GM19043 (cell line): ENCODE measurements around the gene GPR162.

Experiments used
- ATAC-seq: cut with Tn5 transposase; IDR thresholded peaks from one replicate; pipeline ENCODE4 v1.9.1; 2021; ENCODE audit warnings: low read depth; ENCODE audit not compliant: unreplicated experiment

Gene GPR162, protein sequence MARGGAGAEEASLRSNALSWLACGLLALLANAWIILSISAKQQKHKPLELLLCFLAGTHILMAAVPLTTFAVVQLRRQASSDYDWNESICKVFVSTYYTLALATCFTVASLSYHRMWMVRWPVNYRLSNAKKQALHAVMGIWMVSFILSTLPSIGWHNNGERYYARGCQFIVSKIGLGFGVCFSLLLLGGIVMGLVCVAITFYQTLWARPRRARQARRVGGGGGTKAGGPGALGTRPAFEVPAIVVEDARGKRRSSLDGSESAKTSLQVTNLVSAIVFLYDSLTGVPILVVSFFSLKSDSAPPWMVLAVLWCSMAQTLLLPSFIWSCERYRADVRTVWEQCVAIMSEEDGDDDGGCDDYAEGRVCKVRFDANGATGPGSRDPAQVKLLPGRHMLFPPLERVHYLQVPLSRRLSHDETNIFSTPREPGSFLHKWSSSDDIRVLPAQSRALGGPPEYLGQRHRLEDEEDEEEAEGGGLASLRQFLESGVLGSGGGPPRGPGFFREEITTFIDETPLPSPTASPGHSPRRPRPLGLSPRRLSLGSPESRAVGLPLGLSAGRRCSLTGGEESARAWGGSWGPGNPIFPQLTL

GRCh38 chr12:6821591-6822425 is at the start of gene GPR162:
Gene GPR162, plus strand, starts transcription at chr12:6821821. Its CDS starts 2,078 bp downstream, at chr12:6823899.
- no peak for ATAC-seq

DNA sequence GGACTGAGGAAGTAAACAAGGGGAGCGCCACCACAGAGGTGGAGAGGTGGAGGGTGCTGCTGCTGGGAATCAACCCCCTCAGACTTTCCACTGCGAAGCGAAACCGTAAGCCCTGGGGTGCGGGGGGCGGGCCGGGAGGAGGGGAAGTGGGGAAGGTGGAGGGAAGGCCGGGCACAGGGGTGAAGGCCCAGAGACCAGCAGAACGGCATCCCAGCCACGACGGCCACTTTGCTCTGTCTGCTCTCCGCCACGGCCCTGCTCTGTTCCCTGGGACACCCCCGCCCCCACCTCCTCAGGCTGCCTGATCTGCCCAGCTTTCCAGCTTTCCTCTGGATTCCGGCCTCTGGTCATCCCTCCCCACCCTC is 49.3 kb upstream of the GPR162 start, which contains the start of gene LAG3:
TSS of gene LAG3 (plus strand) at position 190 of the 365 bp plus-strand sequence. CDS start 333 bp downstream, outside the sequence.
- no peak for ATAC-seq

GRCh38 chr12:6772726-6773589 is 48.7 kb upstream of the GPR162 start:
- no peak for ATAC-seq

DNA sequence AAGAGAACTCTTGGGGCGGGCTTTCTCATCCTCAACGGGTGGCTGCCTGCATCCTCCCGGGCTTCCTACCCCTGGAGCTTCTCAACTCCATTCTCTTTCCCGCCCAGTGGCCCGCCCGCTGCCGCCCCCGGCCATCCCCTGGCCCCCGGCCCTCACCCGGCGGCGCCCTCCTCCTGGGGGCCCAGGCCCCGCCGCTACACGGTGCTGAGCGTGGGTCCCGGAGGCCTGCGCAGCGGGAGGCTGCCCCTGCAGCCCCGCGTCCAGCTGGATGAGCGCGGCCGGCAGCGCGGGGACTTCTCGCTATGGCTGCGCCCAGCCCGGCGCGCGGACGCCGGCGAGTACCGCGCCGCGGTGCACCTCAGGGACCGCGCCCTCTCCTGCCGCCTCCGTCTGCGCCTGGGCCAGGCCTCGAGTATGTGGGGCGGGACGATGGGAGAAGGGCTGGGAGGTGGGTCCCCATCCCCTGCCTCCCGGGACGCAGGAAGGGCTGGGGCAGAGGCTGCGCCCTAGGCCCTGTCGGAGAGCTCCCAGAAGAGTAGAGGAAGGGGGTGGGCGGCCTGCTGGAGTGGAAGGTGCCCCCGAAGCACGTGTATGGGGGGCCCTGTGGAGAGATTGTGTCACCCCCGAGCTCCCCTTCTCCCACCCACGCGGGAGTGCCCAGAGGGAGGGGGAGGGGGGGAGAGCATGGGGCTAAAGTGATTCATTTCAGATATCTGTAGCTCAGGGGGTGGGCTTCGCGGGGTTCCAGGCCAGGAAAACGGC is 47.9 kb upstream of the GPR162 start:
- no peak for ATAC-seq

DNA sequence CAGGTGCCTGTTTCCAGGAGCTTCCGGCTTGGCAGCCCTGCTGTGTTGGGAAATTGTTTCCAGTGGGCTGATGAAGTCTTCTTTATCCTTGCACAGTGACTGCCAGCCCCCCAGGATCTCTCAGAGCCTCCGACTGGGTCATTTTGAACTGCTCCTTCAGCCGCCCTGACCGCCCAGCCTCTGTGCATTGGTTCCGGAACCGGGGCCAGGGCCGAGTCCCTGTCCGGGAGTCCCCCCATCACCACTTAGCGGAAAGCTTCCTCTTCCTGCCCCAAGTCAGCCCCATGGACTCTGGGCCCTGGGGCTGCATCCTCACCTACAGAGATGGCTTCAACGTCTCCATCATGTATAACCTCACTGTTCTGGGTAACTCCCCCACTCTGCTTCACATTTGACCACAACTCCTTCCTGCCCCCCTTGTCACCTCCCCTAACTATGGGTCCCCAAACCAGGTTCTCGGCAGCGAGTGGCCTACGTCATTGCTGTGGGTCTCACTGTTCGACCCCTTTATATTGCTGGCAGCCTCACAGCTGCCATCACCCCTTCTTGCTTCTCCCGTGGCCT is 47.0 kb upstream of the GPR162 start:
- no peak for ATAC-seq

GRCh38 chr12:6775185-6776174 is 46.1 kb upstream of the GPR162 start:
- no peak for ATAC-seq

DNA sequence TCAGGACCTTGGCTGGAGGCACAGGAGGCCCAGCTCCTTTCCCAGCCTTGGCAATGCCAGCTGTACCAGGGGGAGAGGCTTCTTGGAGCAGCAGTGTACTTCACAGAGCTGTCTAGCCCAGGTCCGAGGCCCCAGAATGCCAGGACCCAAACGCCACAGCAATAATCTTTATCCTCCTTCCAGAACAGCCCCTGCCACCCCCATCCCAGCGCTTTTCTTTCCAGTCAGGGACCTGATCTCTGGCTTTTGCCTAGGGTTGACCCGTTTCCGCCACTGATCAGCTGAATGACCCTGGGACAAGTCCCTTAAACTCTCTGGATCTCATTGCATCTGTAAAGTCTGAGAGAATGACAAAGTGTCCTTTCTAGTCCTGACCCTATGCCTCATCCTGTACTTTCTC is 44.2 kb upstream of the GPR162 start:
- ATAC-seq: no peak

DNA sequence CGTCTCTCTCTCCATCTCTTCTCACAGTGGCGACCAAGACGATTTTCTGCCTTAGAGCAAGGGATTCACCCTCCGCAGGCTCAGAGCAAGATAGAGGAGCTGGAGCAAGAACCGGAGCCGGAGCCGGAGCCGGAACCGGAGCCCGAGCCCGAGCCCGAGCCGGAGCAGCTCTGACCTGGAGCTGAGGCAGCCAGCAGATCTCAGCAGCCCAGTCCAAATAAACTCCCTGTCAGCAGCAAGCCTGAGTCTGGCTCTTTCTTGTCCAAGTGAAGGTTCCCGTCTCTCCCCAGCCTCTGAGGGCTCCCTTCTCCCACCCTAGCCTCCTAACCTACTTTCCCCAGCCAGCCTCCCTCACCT is 43.4 kb upstream of the GPR162 start:
- ATAC-seq: no peak

DNA sequence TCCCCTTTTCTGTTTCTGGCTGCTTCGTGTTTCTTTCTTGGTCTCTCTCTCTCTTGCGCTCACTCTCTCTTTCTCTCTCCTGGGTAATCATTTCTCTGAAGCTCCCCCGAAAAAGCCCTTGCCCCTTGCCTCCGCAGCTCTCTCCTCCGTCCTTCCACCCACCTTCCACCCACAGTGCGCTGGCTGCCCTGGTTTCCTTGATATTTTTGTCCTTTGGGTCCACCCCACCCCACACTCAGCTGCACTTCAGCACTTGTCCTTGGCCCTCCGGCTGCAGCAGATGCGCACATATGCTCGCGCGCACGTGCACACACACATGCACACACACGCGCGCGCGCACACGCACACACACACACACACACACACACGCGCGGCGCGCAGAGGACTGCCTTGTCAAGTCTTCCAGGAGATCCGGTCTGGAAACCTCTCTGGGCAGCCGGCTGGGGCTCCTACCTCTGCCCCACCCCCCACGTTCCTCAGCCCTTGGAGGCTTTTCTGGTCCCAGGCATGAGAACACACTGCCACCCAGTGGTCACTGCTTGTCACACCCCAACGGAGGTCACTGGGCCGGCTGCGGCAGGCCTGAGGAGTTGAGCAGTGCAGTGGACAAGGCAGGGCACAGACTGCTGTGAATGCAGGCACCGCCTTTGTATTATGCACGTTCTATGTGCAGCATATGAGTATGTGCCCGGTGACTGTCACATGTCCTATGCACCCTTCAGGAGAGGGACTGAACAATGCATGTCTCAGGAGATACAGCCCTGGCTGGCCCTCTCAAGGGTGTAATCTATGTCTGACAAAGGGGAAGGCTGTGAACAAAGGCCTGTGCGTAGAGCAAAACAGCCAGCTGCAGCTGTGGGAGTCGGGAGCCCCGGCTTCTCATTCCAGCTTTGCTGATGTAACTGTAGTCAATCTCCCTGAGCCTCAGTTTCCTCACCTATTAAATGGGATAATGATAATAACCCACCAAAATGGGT is 42.8 kb upstream of the GPR162 start:
- ATAC-seq: peak; percentile 89

DNA sequence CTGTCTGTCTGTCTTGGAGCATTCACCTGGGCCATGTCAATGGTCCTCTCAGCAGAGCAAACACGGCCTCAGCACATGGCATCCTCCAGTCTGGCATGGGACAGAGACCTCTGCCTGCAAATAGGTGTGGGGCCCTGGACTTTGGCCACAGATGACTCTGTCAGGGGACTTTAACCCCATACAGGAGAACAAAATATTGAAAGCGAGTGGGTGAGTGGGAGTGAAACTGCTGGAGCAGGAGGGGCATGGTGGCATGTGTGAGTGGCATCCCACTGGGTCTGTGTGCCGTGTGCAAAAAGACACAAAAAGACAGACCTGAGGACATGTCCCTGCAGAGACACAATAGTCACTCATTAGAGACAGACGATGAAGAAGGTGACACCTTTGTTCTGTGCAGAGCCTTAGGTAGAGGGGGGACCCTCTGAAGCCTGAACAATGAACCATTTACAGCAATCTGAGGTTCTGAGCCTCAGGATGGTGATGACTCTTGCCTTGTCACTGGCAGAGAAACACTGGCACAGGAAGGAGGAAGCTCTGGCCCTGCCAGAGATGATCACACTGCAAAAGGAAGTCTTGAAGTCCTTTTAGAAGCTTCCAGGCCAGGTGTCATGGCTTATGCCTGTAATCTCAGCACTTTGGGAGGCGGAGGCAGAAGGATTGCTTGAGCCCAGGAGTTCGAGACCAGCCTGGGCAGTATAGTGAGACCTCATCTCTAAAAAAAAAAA is 41.8 kb upstream of the GPR162 start:
- no peak for ATAC-seq

GRCh38 chr12:6780573-6780972 is 41.0 kb upstream of the GPR162 start:
- ATAC-seq: no peak

DNA sequence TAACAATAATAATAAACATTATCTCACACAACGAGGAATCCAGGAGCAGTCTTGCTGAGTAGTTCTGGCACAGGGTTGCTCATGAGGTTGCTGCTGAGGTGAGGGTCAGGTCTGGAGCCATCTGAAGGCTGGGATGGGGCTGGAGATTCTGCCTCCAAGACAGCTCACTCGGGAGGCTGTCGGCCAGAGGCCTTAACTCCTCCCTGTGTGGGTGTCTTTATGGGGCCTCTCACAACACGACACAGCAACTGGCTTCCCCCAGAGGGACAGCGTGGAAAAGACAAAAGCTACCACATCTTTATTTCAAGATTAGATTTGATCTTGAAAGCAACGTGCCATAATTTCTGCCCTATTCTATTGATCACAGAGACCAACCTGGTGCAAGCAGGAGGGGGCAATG is 39.5 kb upstream of the GPR162 start:
- ATAC-seq: no peak

GRCh38 chr12:6782850-6783566 is 38.6 kb upstream of the GPR162 start:
- no peak for ATAC-seq

DNA sequence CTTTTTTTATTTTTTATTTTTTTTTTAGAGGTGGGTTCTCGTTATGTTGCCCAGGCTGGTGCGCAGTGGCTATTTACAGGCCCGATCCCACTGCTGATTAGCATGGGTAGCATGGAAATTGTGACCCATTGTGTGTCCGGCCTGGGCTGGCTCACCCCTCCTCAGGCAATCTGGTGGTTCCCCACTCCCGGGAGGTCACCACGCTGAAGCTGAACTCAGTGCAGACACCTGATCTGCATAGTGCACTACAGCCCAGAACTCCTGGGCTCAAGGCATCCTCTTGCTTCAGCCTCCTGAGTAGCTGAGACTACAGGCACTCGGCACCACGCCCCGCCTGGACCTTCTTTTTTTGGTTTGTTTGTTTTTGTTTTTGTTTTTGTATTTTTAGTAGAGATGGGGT is 37.8 kb upstream of the GPR162 start:
- no peak for ATAC-seq

DNA sequence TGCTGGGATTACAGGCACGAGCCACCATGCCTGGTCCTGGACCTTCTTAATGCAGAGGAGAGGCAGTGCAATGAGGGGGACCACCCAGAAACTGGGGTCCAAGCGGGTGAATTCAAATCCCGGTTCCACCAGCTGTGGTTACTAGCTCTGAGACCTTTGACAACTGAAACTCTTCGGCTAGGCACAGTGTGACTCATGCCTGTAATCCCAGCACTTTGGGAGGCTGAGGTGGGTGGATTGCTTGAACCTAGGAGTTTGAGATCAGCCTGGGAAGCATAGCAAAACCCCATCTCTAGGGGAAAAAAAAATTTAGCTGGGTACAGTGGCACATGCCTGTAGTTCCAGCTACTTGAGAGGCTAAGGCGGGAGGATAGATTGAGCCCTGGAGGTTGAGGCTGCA is 37.3 kb upstream of the GPR162 start:
- no peak for ATAC-seq

DNA sequence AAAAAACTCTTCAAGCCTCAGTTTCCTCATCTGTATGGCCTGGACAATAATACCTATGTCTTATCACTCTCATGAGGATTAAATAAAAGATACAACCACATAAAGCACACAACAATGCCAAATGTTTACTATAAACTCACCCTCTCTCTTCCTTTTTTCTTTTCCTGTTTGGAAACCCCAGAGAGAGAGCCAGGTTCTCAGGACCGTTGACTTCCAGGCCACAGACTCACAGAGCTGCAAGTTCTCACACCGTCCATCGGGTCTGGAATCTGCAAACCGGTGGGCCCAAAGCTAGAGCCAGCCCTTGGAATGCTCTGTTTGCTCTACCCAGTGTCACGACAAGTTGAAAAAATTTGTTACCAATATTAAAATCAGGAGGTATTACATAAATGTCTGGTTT is 36.9 kb upstream of the GPR162 start:
- ATAC-seq: no peak
